H1 (cell line): ENCODE results near the gene CFAP97. TPM values are rescaled to one million over a fixed set of nuclear protein-coding genes. Genes with fewer than 3 reads are reported as not detected.

Experiments
- CTCF ChIA-PET: fragments of 300-600 bp; sonication (Branson Sonifier 250); formaldehyde crosslinking; loops from one replicate; lab custom pipeline; 2021; ENCODE audit not compliant: partially characterized antibody; lab: Charles Lee
- POLR2A ChIA-PET: fragments of 300-600 bp; sonication (Branson Sonifier 250); formaldehyde crosslinking; loops from one replicate; lab custom pipeline; 2021; ENCODE audit warnings: inconsistent platforms; ENCODE audit not compliant: partially characterized antibody; lab: Charles Lee
- DNase-seq, 2 experiments: peaks; one replicate each; pipeline versions ENCODE4 v3.0.0 to v3.0.0-alpha.2; 2010 to 2022; ENCODE audit warnings: low spot score in 2 of 2, low read depth in 1 of 2, mixed read lengths in 1 of 2
- FAIRE-seq: peaks from 2 replicates; lab custom pipeline; 2011; peaks lifted over from hg19 to GRCh38; lab: Jason Lieb, UNC
- H2AFZ ChIP-seq: 2 replicates; pipeline ENCODE4 v1.8.1; 2012; ENCODE audit warnings: low read length, inconsistent platforms
- H2AK5ac ChIP-seq: 2 replicates; pipeline ENCODE4 v1.6.1; 2013; ENCODE audit warnings: low read depth, low read length
- H2BK120ac ChIP-seq: replicated peaks from 2 replicates; pipeline ENCODE3; 2013; ENCODE audit warnings: low read depth, low read length, inconsistent platforms
- H2BK12ac ChIP-seq: 2 replicates; pipeline ENCODE4 v1.6.1; 2013; ENCODE audit warnings: low read depth, low read length
- H2BK15ac ChIP-seq: 2 replicates; pipeline ENCODE4 v1.6.1; 2013; ENCODE audit warnings: low read length
- H2BK20ac ChIP-seq: 2 replicates; pipeline ENCODE4 v1.6.1; 2013; ENCODE audit warnings: low read length
- H2BK5ac ChIP-seq: 2 replicates; pipeline ENCODE4 v1.6.1; 2013; ENCODE audit warnings: low read depth, low read length
- H3K14ac ChIP-seq: 2 replicates; pipeline ENCODE4 v1.6.1; 2013; ENCODE audit warnings: inconsistent platforms; ENCODE audit not compliant: insufficient read length
- H3K18ac ChIP-seq: 2 replicates; pipeline ENCODE4 v1.6.1; 2013; ENCODE audit warnings: low read length; ENCODE audit errors: extremely low read depth
- H3K23ac ChIP-seq: 2 replicates; pipeline ENCODE4 v1.6.1; 2013; ENCODE audit warnings: inconsistent platforms; ENCODE audit not compliant: insufficient read length
- H3K23me2 ChIP-seq: 2 replicates; pipeline ENCODE4 v1.6.1; 2013; ENCODE audit warnings: low read depth, low read length
- H3K27ac ChIP-seq: 2 replicates; pipeline ENCODE4 v1.6.1; 2011; ENCODE audit warnings: low read depth, low read length, inconsistent platforms
- H3K27me3 ChIP-seq, 4 experiments: replicated peaks in 1 of 4; 1 replicate in 1 of 4; 2 replicates in 3 of 4; pipeline versions ENCODE4 v1.6.1 to v1.8.1; 2011 to 2013; ENCODE audit warnings: low read length in 3 of 4, mild to moderate bottlenecking in 3 of 4, inconsistent platforms in 2 of 4, mixed read lengths in 2 of 4, moderate library complexity in 1 of 4; ENCODE audit not compliant: control insufficient read depth in 3 of 4, insufficient read depth in 3 of 4; ENCODE audit errors: extremely low read depth in 1 of 4
- H3K36me3 ChIP-seq, 4 experiments: 2 replicates each; pipeline versions ENCODE4 v1.6.1 to v1.8.1; 2011 to 2013; ENCODE audit warnings: mild to moderate bottlenecking in 4 of 4, low read length in 3 of 4, moderate library complexity in 2 of 4, control low read depth in 1 of 4, inconsistent platforms in 1 of 4; ENCODE audit not compliant: insufficient read depth in 4 of 4, control insufficient read depth in 2 of 4
- H3K4ac ChIP-seq: replicated peaks from 2 replicates; pipeline ENCODE3; 2013; ENCODE audit warnings: low read length, low read depth, mixed read lengths, inconsistent platforms; ENCODE audit not compliant: insufficient read length
- H3K4me1 ChIP-seq, 4 experiments: replicated peaks in 1 of 4; 1 replicate in 1 of 4; 2 replicates in 3 of 4; pipeline versions ENCODE4 v1.6.1 to v1.8.1; 2011 to 2013; ENCODE audit warnings: low read length in 3 of 4, inconsistent platforms in 2 of 4, mixed read lengths in 1 of 4; ENCODE audit not compliant: insufficient read depth in 4 of 4, control insufficient read depth in 3 of 4
- H3K4me2 ChIP-seq, 2 experiments: 2 replicates each; pipeline versions ENCODE4 v1.6.1 to v1.8.1; 2011 to 2013; ENCODE audit warnings: low read depth in 2 of 2, low read length in 2 of 2, control low read depth in 1 of 2, inconsistent platforms in 1 of 2, mild to moderate bottlenecking in 1 of 2; ENCODE audit not compliant: insufficient read depth in 1 of 2
- H3K4me3 ChIP-seq, 4 experiments: fragments of 200-600, 300-600 bp in 1 of 4; sonication (generic), shearing (Covaris generic), sonication (Bioruptor Twin) in 1 of 4; 2 replicates each; pipeline versions ENCODE4 v1.5.1 to v1.8.1; 2011 to 2016; ENCODE audit warnings: low read length in 4 of 4, low read depth in 3 of 4, control low read depth in 2 of 4, inconsistent platforms in 2 of 4, mild to moderate bottlenecking in 2 of 4, mixed read lengths in 1 of 4, moderate library complexity in 1 of 4; ENCODE audit not compliant: insufficient read depth in 2 of 4; ENCODE audit errors: extremely low read depth in 1 of 4
- H3K56ac ChIP-seq: replicated peaks from 2 replicates; pipeline ENCODE3; 2013; ENCODE audit warnings: low read depth, mild to moderate bottlenecking, mixed read lengths, low read length, inconsistent platforms; ENCODE audit not compliant: insufficient read length
- H3K79me1 ChIP-seq: 2 replicates; pipeline ENCODE4 v1.6.1; 2013; ENCODE audit warnings: low read depth, low read length, control low read depth
- H3K79me2 ChIP-seq, 2 experiments: 2 replicates each; pipeline versions ENCODE4 v1.6.1 to v1.8.1; 2012 to 2013; ENCODE audit warnings: low read length in 2 of 2, mild to moderate bottlenecking in 2 of 2, inconsistent platforms in 1 of 2; ENCODE audit not compliant: insufficient read depth in 2 of 2, control insufficient read depth in 1 of 2
- H3K9ac ChIP-seq, 4 experiments: replicated peaks in 1 of 4; 1 replicate in 1 of 4; 2 replicates in 3 of 4; pipeline versions ENCODE4 v1.6.1 to v1.8.1; 2011 to 2013; ENCODE audit warnings: low read depth in 3 of 4, low read length in 3 of 4, control low read depth in 2 of 4, mild to moderate bottlenecking in 2 of 4, moderate library complexity in 2 of 4, inconsistent platforms in 1 of 4; ENCODE audit errors: extremely low read depth in 1 of 4
- H3K9me3 ChIP-seq, 2 experiments: 2 replicates each; pipeline versions ENCODE4 v1.6.1 to v1.8.1; 2012 to 2013; ENCODE audit warnings: mild to moderate bottlenecking in 2 of 2, moderate library complexity in 2 of 2, control low read depth in 1 of 2, inconsistent platforms in 1 of 2, low read depth in 1 of 2, low read length in 1 of 2, mixed read lengths in 1 of 2; ENCODE audit not compliant: insufficient read depth in 2 of 2
- H4K20me1 ChIP-seq, 2 experiments: replicated peaks in 1 of 2; 2 replicates each; pipeline versions ENCODE3 to v1.8.1; 2011 to 2013; ENCODE audit warnings: inconsistent platforms in 2 of 2, low read length in 2 of 2, mild to moderate bottlenecking in 1 of 2; ENCODE audit not compliant: insufficient read depth in 2 of 2, control insufficient read depth in 1 of 2
- H4K5ac ChIP-seq: 2 replicates; pipeline ENCODE4 v1.6.1; 2013; ENCODE audit warnings: low read length, low read depth, mixed read lengths, inconsistent platforms; ENCODE audit not compliant: insufficient read length
- H4K8ac ChIP-seq: 2 replicates; pipeline ENCODE4 v1.8.0; 2013; ENCODE audit warnings: mild to moderate bottlenecking, moderate library complexity, low read length, inconsistent platforms; ENCODE audit not compliant: insufficient read depth; ENCODE audit errors: extremely low read depth
- H4K91ac ChIP-seq: replicated peaks from 2 replicates; pipeline ENCODE3; 2013; ENCODE audit warnings: low read length, mixed read lengths, inconsistent platforms; ENCODE audit not compliant: insufficient read length
- ATF3 ChIP-seq: IDR thresholded peaks from 2 replicates; pipeline ENCODE4 v1.6.1; 2011; ENCODE audit warnings: low read depth, mild to moderate bottlenecking, low read length; ENCODE audit not compliant: insufficient read depth
- CEBPB ChIP-seq: IDR thresholded peaks from 2 replicates; pipeline ENCODE4 v1.6.1; 2012; ENCODE audit warnings: low read depth, low read length
- CTCF ChIP-seq, 3 experiments: IDR thresholded peaks; 1 replicate in 2 of 3; 2 replicates in 1 of 3; pipeline versions ENCODE4 v1.5.1 to v1.6.1; 2011; ENCODE audit warnings: low read length in 3 of 3, mild to moderate bottlenecking in 3 of 3, inconsistent platforms in 2 of 3, low read depth in 1 of 3, moderate library complexity in 1 of 3; ENCODE audit not compliant: insufficient read depth in 1 of 3; ENCODE audit errors: control extremely low read depth in 1 of 3
- FOSL1 ChIP-seq: IDR thresholded peaks from 2 replicates; pipeline ENCODE4 v1.6.1; 2011; ENCODE audit warnings: mild to moderate bottlenecking, low read depth, low read length, moderate library complexity; ENCODE audit not compliant: insufficient read depth
- POLR2AphosphoS5 ChIP-seq: IDR thresholded peaks from 2 replicates; pipeline ENCODE4 v1.6.1; 2011; ENCODE audit warnings: low read depth, low read length
- SRF ChIP-seq: IDR thresholded peaks from 2 replicates; pipeline ENCODE4 v1.6.1; 2011; ENCODE audit warnings: mild to moderate bottlenecking, low read depth, low read length, moderate library complexity
- SUZ12 ChIP-seq: fragments of 200-600 bp; sonication (generic); IDR thresholded peaks from 2 replicates; pipeline ENCODE4 v1.6.1; 2012; ENCODE audit warnings: mild to moderate bottlenecking, inconsistent platforms, low read length, moderate library complexity, mixed read lengths
- WGBS, 2 experiments: shearing (Covaris generic) in 1 of 2; methylation state at CpG; one replicate each; pipeline versions ENCODE4 v1.1.6 to v1.1.7; 2013 to 2015; ENCODE audit warnings: low lambda C conversion rate in 2 of 2, mixed read lengths in 2 of 2, inconsistent platforms in 1 of 2, low coverage in 1 of 2, missing lambda C conversion rate in 1 of 2; ENCODE audit not compliant: insufficient replicate concordance in 2 of 2, insufficient coverage in 1 of 2, insufficient read length in 1 of 2; ENCODE audit errors: extremely low coverage in 1 of 2, missing lambda C conversion rate in 1 of 2; 5-methylcytosine and 5-hydroxymethylcytosine counted together
- polyA plus RNA-seq, 7 experiments: library from polyadenylated mRNA; depleted of rRNA in 3 of 7; stranded (reverse) in 5 of 7; unstranded in 2 of 7; fragments of >200 nt in 5 of 7; fragments of 200-250 nt in 2 of 7; gene quantifications; 1 replicate in 5 of 7; 2 replicates in 1 of 7; 4 replicates in 1 of 7; pipeline versions ENCODE4 v1.2.1 to v1.2.3, GENCODE V29; 2011 to 2013; ENCODE audit warnings: missing spikeins in 2 of 7, mixed read lengths in 2 of 7
- total RNA-seq: library from RNA; stranded (reverse); fragmentation: NEBNext Ultra II Directional; extraction: Animal tissue kit (Norgen Biotek cat#: 25700); gene quantifications from 2 replicates; pipeline ENCODE4 v1.2.1, GENCODE V29; 2021

CFAP97 gene
- total and polyA plus RNA-seq, 2 of the 8 experiments (the other 6 are each of a cell fraction or from before 2014, with no cell fraction given), result 9.2 to 40.4 TPM

GRCh38 chr4:185247151-185247550 lies 43.4 kb upstream of the CFAP97 start:
- CTCF ChIA-PET, result interaction anchor here (0.5 to 1.9 kb wide), 2 partner anchors 63 to 845 kb away, joined by 3 to 5 read pairs; no protein-coding TSS in a partner anchor
- Histone ChIP-seq H3K9ac (no peak overlapping the region), H3K4ac (no peak overlapping the region), H3K23ac (no peak overlapping the region), H3K27me3 (no peaks in the 10 kb centered on the region), H3K4me1 (no peaks in the 10 kb centered on the region), H4K8ac (no peak overlapping the region), H2BK120ac (no peak overlapping the region)
- TF ChIP-seq POLR2AphosphoS5, result no peak
- TF ChIP-seq ATF3, result no peak
- no peak for TF ChIP-seq SUZ12
- TF ChIP-seq CTCF (IDR thresholded peaks at IDR 0.05; ENCODE audit: control extremely low read depth in 1 of 3, insufficient read depth in 1 of 3, low read depth in 1 of 3, low read length in 3 of 3), result no peak
- no peak for TF ChIP-seq FOSL1
- TF ChIP-seq CEBPB, result no peak
- no peak for TF ChIP-seq SRF
- TF ChIP-seq, all 59 proteins: peak for 0
- Histone ChIP-seq H3K18ac (no peak overlapping the region), H3K79me2 (no peaks in the 10 kb centered on the region), H3K79me1 (no peaks in the 10 kb centered on the region; the same call in 1 of the 2 replicates), H3K56ac (no peak overlapping the region), H2BK20ac (no peak overlapping the region), H2BK15ac (no peak overlapping the region), H3K23me2 (no peaks in the 10 kb centered on the region), H3K14ac (no peak overlapping the region), H3K4me2 (no peak overlapping the region), H3K4me3 (no peak overlapping the region), H3K27ac (no peak overlapping the region), H4K91ac (no peak overlapping the region), H3K9me3 (no peaks in the 10 kb centered on the region), H2AFZ (no peak overlapping the region), H2AK5ac (no peak overlapping the region), H4K5ac (no peak overlapping the region), H3K36me3 (peaks cover 0 to 3% (median 0%) of the 10 kb centered on the region in 4 experiments; a peak in 1 of 8 replicates), H4K20me1 (no peaks in the 10 kb centered on the region), H2BK12ac (no peak overlapping the region), H2BK5ac (no peak overlapping the region)
- WGBS, 2 experiments, result 83% methylated on average over 1 of the region's 1 CpG; no CpG with 5 or more reads in 1 of the 2 experiments
- no peak for DNase-seq
- no peak for FAIRE-seq
- POLR2A ChIA-PET, result no interaction called here
